HL-60 (cell line): ENCODE results near the gene SUN2.

Experiments used
- DNase-seq, 2 experiments: peaks; one replicate each; pipeline ENCODE4 v3.0.0-alpha.2; 2010 to 2020; ENCODE audit warnings: low read depth in 1 of 2, low spot score in 1 of 2
- H3K27ac ChIP-seq: fragments of 250-450 bp; sonication (Bioruptor Pico); replicated peaks from 2 replicates; pipeline ENCODE4 v1.5.1; 2020; ENCODE audit warnings: mild to moderate bottlenecking, moderate library complexity
- H3K27me3 ChIP-seq: fragments of 250-450 bp; sonication (Bioruptor Pico); 2 replicates; pipeline ENCODE4 v1.5.1; 2021; ENCODE audit warnings: mild to moderate bottlenecking, moderate library complexity; ENCODE audit not compliant: insufficient read depth, poor library complexity, severe bottlenecking
- H3K4me3 ChIP-seq: replicated peaks from 2 replicates; pipeline ENCODE4 v1.5.1; 2011; ENCODE audit warnings: mild to moderate bottlenecking, control low read depth, low read length; ENCODE audit not compliant: insufficient read depth
- GABPA ChIP-seq: IDR thresholded peaks from 2 replicates; pipeline ENCODE4 v1.6.1; 2012; ENCODE audit warnings: low read depth
- POLR2AphosphoS5 ChIP-seq: IDR thresholded peaks from 2 replicates; pipeline ENCODE4 v1.6.1; 2012; ENCODE audit warnings: low read depth
- SPI1 ChIP-seq: IDR thresholded peaks from 2 replicates; pipeline ENCODE4 v1.6.1; 2012; ENCODE audit warnings: low read depth, mild to moderate bottlenecking, borderline replicate concordance
- TF ChIP-seq, protein P1 (sequence below): IDR thresholded peaks from one replicate; pipeline ENCODE4 v1.5.1; 2011; ENCODE audit warnings: low read length, control low read depth, inconsistent platforms; ENCODE audit not compliant: insufficient read depth
- TF ChIP-seq, protein P2 (sequence below): IDR thresholded peaks from 2 replicates; pipeline ENCODE4 v1.6.1; 2012; ENCODE audit warnings: low read depth; ENCODE audit not compliant: insufficient replicate concordance

SUN2 gene

DNA sequence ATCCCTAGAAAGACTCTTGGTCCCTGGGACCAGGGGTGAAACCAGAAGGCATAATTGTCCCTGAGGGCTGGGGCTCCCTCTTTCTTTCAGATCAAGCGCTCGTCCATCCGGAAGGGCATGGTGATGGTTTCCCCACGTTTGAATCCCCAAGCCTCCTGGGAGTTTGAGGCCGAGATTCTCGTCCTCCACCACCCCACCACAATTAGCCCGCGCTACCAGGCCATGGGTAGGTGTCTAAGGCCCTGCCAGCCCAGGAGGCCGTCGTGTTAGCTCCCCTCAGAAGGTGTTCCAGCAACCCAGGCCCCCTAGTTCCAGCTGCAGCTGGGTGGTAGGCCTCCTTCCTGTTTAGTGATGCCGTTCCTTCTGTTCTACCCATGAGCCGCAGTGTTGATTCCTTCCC, 28.7 kb downstream of the SUN2 start:
- Histone ChIP-seq H3K27me3 (no peaks in the 10 kb centered on the region), H3K4me3 (no peak overlapping the region), H3K27ac (no peak overlapping the region)
- DNase-seq = no peak
- TF ChIP-seq GABPA (no peak), POLR2AphosphoS5 (no peak)
- TF ChIP-seq, protein P1, sequence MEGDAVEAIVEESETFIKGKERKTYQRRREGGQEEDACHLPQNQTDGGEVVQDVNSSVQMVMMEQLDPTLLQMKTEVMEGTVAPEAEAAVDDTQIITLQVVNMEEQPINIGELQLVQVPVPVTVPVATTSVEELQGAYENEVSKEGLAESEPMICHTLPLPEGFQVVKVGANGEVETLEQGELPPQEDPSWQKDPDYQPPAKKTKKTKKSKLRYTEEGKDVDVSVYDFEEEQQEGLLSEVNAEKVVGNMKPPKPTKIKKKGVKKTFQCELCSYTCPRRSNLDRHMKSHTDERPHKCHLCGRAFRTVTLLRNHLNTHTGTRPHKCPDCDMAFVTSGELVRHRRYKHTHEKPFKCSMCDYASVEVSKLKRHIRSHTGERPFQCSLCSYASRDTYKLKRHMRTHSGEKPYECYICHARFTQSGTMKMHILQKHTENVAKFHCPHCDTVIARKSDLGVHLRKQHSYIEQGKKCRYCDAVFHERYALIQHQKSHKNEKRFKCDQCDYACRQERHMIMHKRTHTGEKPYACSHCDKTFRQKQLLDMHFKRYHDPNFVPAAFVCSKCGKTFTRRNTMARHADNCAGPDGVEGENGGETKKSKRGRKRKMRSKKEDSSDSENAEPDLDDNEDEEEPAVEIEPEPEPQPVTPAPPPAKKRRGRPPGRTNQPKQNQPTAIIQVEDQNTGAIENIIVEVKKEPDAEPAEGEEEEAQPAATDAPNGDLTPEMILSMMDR = no peak
- TF ChIP-seq, protein P2, sequence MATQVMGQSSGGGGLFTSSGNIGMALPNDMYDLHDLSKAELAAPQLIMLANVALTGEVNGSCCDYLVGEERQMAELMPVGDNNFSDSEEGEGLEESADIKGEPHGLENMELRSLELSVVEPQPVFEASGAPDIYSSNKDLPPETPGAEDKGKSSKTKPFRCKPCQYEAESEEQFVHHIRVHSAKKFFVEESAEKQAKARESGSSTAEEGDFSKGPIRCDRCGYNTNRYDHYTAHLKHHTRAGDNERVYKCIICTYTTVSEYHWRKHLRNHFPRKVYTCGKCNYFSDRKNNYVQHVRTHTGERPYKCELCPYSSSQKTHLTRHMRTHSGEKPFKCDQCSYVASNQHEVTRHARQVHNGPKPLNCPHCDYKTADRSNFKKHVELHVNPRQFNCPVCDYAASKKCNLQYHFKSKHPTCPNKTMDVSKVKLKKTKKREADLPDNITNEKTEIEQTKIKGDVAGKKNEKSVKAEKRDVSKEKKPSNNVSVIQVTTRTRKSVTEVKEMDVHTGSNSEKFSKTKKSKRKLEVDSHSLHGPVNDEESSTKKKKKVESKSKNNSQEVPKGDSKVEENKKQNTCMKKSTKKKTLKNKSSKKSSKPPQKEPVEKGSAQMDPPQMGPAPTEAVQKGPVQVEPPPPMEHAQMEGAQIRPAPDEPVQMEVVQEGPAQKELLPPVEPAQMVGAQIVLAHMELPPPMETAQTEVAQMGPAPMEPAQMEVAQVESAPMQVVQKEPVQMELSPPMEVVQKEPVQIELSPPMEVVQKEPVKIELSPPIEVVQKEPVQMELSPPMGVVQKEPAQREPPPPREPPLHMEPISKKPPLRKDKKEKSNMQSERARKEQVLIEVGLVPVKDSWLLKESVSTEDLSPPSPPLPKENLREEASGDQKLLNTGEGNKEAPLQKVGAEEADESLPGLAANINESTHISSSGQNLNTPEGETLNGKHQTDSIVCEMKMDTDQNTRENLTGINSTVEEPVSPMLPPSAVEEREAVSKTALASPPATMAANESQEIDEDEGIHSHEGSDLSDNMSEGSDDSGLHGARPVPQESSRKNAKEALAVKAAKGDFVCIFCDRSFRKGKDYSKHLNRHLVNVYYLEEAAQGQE = no peak

GRCh38 chr22:38725900-38726655, 29.7 kb downstream of the SUN2 start:
- no peak for DNase-seq
- no peaks in the 10 kb centered on the region for H3K27me3 ChIP-seq

DNA sequence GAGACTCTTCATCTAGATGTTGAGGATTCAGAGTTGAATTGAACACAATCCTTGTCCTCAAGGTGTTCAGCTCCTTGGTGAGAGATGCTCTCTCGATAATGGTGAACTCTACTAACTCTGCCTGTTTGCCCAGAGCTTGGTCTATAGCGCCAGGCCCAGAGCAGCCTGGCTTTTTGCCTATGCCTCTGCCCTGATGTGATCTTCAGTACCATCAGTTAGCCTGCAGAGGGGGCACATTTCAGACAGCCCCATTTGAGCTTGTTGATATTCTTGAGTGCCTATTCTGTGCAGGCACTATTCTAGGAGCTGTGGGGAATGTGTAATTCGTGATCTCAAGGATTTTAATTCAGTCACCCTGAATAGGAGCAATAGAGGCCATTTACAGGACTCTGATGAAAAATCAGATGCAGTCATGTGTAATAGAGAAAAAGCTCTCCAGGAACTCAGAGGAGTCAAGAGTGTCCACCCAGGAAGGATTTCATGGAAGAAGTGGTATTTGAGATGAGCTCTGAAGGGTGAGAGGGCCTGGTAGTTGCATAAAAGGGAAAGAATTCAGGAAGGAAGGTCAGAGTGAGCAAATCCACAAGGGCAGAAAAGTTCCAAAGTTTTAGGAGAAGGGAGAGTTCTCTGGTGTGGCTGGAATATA, 30.7 kb downstream of the SUN2 start:
- Histone ChIP-seq H3K4me3 (no peak overlapping the region), H3K27ac (no peak overlapping the region), H3K27me3 (no peaks in the 10 kb centered on the region)
- DNase-seq = peak in 1 of 2 experiments; percentile 45
- TF ChIP-seq SPI1 (no peak), POLR2AphosphoS5 (no peak), GABPA (no peak)
- TF ChIP-seq, protein P1 = peak; percentile 20
- TF ChIP-seq, protein P2 = no peak

More at GRCh38 chr22:38725900-38726655, 29.7 kb downstream of the SUN2 start:
- TF ChIP-seq, protein P2 = no peak
- TF ChIP-seq SPI1 (no peak), POLR2AphosphoS5 (no peak), GABPA (no peak)
- TF ChIP-seq, protein P1 = no peak
- Histone ChIP-seq H3K27ac (no peak overlapping the region), H3K4me3 (no peak overlapping the region)
